GM12878 (cell line): Measurements from ENCODE around the gene ZDHHC19. TPM values are rescaled to one million over a fixed set of nuclear protein-coding genes. Genes with fewer than 3 reads are reported as not detected.

Source experiments
- ATAC-seq: fragments of 200-7000 bp; cut with Tn5 transposase; 3 replicates; pipeline ENCODE4 v1.9.1; 2020; ENCODE audit warnings: mild to moderate bottlenecking, moderate library complexity
- BruUV-seq: library from RNA; stranded (reverse); fragments of 400-500 nt; replicated peaks from 2 replicates; lab custom pipeline; 2021; lab: Mats Ljungman, UMichigan
- CTCF ChIA-PET: fragments of 300-600 bp; sonication (Branson Sonifier 250); formaldehyde crosslinking; extraction: SDS; loops from one replicate; lab custom pipeline; 2021; ENCODE audit warnings: inconsistent platforms; lab: Yijun Ruan, JAX
- POLR2A ChIA-PET: fragments of 350-600 bp; formaldehyde crosslinking; extraction: SDS; loops from one replicate; lab custom pipeline; 2021; ENCODE audit warnings: inconsistent platforms; lab: Charles Lee
- RAD21 ChIA-PET: fragments of 300-600 bp; sonication (Branson Sonifier 250); formaldehyde crosslinking; loops from one replicate; lab custom pipeline; 2023; ENCODE audit warnings: antibody characterized with exemption; ENCODE audit not compliant: unreplicated experiment; lab: Charles Lee
- SMC1A ChIA-PET: fragments of 300-600 bp; sonication (Branson Sonifier 250); formaldehyde crosslinking; loops from one replicate; lab custom pipeline; 2023; ENCODE audit not compliant: unreplicated experiment, uncharacterized antibody; lab: Charles Lee
- DNase-seq: peaks from one replicate; pipeline ENCODE4 v3.0.0-alpha.2; 2011; ENCODE audit warnings: low read depth, low spot score
- FAIRE-seq: peaks from 3 replicates; lab custom pipeline; 2011; peaks lifted over from hg19 to GRCh38; lab: Jason Lieb, UNC
- H2AFZ ChIP-seq: 2 replicates; pipeline ENCODE4 v1.6.0; 2011; ENCODE audit warnings: low read depth, low read length, control low read depth; ENCODE audit not compliant: control insufficient read depth
- H3K27ac ChIP-seq: 2 replicates; pipeline ENCODE4 v1.5.1; 2011; ENCODE audit warnings: control low read depth; ENCODE audit not compliant: control insufficient read depth, insufficient read depth
- H3K27me3 ChIP-seq, 2 experiments: replicated peaks in 1 of 2; 2 replicates each; pipeline versions ENCODE4 v1.6.0 to v1.6.1; 2011; ENCODE audit warnings: low read length in 1 of 2; ENCODE audit not compliant: control insufficient read depth in 2 of 2, insufficient read depth in 2 of 2
- H3K36me3 ChIP-seq, 2 experiments: 2 replicates each; pipeline ENCODE4 v1.5.1; 2011; ENCODE audit warnings: low read length in 1 of 2; ENCODE audit not compliant: control insufficient read depth in 2 of 2, insufficient read depth in 2 of 2
- H3K4me1 ChIP-seq: 2 replicates; pipeline ENCODE4 v1.6.1; 2011; ENCODE audit warnings: mild to moderate bottlenecking, low read length, moderate library complexity, mixed read lengths; ENCODE audit not compliant: control insufficient read depth, insufficient read depth
- H3K4me2 ChIP-seq: 2 replicates; pipeline ENCODE4 v1.6.0; 2011; ENCODE audit warnings: control low read depth; ENCODE audit not compliant: control insufficient read depth, insufficient read depth
- H3K4me3 ChIP-seq: fragments of 200-600 bp; sonication (generic); 2 replicates; pipeline ENCODE4 v1.5.1; 2016
- H3K79me2 ChIP-seq: 2 replicates; pipeline ENCODE4 v1.6.0; 2011; ENCODE audit warnings: low read length; ENCODE audit not compliant: control insufficient read depth, insufficient read depth
- H3K9ac ChIP-seq: 2 replicates; pipeline ENCODE4 v1.8.0; 2011; ENCODE audit warnings: low read length, control low read depth, mixed read lengths; ENCODE audit not compliant: control insufficient read depth, insufficient read depth
- H3K9me3 ChIP-seq: replicated peaks from 3 replicates; pipeline ENCODE4 v1.5.1; 2011; ENCODE audit warnings: mild to moderate bottlenecking, low read length; ENCODE audit not compliant: control insufficient read depth, insufficient read depth
- H4K20me1 ChIP-seq: 2 replicates; pipeline ENCODE4 v1.6.0; 2011; ENCODE audit not compliant: control insufficient read depth, insufficient read depth
- BMI1 ChIP-seq: fragments of 450-650 bp; IDR thresholded peaks from 2 replicates; pipeline ENCODE4 v1.6.1; 2016; ENCODE audit warnings: mild to moderate bottlenecking, moderate library complexity, borderline replicate concordance
- HDAC2 ChIP-seq: fragments of 200-600 bp; sonication (generic); IDR thresholded peaks from 2 replicates; pipeline ENCODE4 v1.6.1; 2017
- NRF1 ChIP-seq: conservative IDR thresholded peaks from 2 replicates; pipeline ENCODE4 v1.6.1; 2011; ENCODE audit warnings: mild to moderate bottlenecking, low read depth, low read length, improper control_type of control experiment
- SUPT20H ChIP-seq: IDR thresholded peaks from 2 replicates; pipeline ENCODE4 v1.6.1; 2011; ENCODE audit warnings: low read depth, mild to moderate bottlenecking, low read length, moderate library complexity, borderline replicate concordance; ENCODE audit not compliant: control insufficient read depth
- WGBS: methylation state at CpG from one replicate; pipeline ENCODE4 v1.1.6; 2016; ENCODE audit warnings: low lambda C conversion rate; ENCODE audit not compliant: insufficient replicate concordance, insufficient coverage; ENCODE audit errors: missing lambda C conversion rate; 5-methylcytosine and 5-hydroxymethylcytosine counted together
- in situ Hi-C: fragments of 300-500 bp; cut with MboI; formaldehyde crosslinking; loops from 9 replicates; pipeline ENCODE4 v1.14.3; 2018; ENCODE audit warnings: mixed read lengths
- intact Hi-C: fragments of 100-400 bp; cut with micrococcal nuclease; formaldehyde crosslinking; loops from one replicate; pipeline ENCODE4 v1.14.2; 2022; ENCODE audit not compliant: unreplicated experiment
- polyA plus RNA-seq, 11 experiments: library from polyadenylated mRNA; depleted of rRNA in 4 of 11; unstranded in 6 of 11; stranded (reverse) in 5 of 11; fragments of >200 nt; fragmentation: Nextera tagmentation in 4 of 11; fragmentation: Illumina TruSeq in 1 of 11; extraction: Ambion mirVana in 4 of 11; extraction: Trizol in 1 of 11; gene quantifications; 1 replicate in 1 of 11; 2 replicates in 10 of 11; pipeline versions ENCODE4 v1.2.1 to v1.2.3, GENCODE V29; 2011 to 2016; ENCODE audit warnings: inconsistent platforms in 2 of 11, missing spikeins in 2 of 11, low read depth in 1 of 11
- total RNA-seq, 4 experiments: library from RNA; depleted of rRNA in 3 of 4; stranded (reverse); fragments of >200 nt in 3 of 4; fragmentation: Illumina TruSeq in 1 of 4; extraction: Trizol in 1 of 4; gene quantifications; 2 replicates each; pipeline versions ENCODE4 v1.2.1 to v1.2.3, GENCODE V29; 2013 to 2021
- TF ChIP-seq, protein P1 (sequence below): IDR thresholded peaks from 2 replicates; pipeline ENCODE4 v1.6.1; 2012; ENCODE audit warnings: mild to moderate bottlenecking, low read depth, low read length
- TF ChIP-seq, protein P2 (sequence below): fragments of 450-650 bp; formaldehyde crosslinking; IDR thresholded peaks from 2 replicates; pipeline ENCODE4 v1.4.0; 2020; ENCODE audit warnings: mild to moderate bottlenecking, moderate library complexity
- TF ChIP-seq, protein P3 (sequence below): fragments of 450-650 bp; IDR thresholded peaks from 2 replicates; pipeline ENCODE4 v1.6.1; 2017; ENCODE audit warnings: mild to moderate bottlenecking, moderate library complexity

ZDHHC19 gene
- total and polyA plus RNA-seq, 10 of the 15 experiments (the other 5 are each of a cell fraction or from before 2014, with no cell fraction given): 0.26 TPM; not detected in 9

DNA sequence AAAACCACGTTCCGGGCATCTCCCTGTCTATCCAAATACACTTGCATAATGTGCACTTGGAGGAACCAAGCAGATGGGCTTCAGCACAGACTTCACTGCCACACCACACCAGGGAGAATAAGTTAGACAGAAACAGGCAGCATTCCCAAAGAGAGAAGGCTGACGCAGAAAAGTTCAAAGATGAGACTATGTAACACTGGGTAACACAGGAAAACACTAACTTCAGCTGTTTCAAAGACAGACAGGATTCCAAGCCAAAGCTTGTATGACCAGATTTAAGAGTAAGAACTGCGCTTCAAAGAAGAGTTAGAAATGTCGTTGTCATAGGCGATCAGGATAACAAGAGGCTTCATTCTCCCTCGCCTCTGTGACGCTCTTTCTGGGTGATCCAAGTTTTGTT lies 25.0 kb upstream of the ZDHHC19 start:
- H4K20me1 ChIP-seq: no peaks in the 10 kb centered on the region
- H3K36me3 ChIP-seq: peaks cover 0 to 2% of the 10 kb centered on the region in 2 experiments; a peak in 3 of 4 replicates
- FAIRE-seq (no peak), ATAC-seq (no peak)
- no peak overlapping the region for H3K27ac ChIP-seq
- ChIA-PET SMC1A (interaction anchor here (1.4 to 1.5 kb wide), 2 partner anchors 58 to 163 kb away, joined by 3 to 4 read pairs; no protein-coding TSS in a partner anchor), CTCF (interaction anchor here (1.0 to 1.8 kb wide), 2 partner anchors 11 to 286 kb away, joined by 3 to 5 read pairs; no protein-coding TSS in a partner anchor)
- H3K27me3 ChIP-seq: no peaks in the 10 kb centered on the region
- H3K9me3 ChIP-seq: no peaks in the 10 kb centered on the region
- intact Hi-C loops: no loop called here
- in situ Hi-C loops: no loop called here
- H3K4me1 ChIP-seq: peaks cover 28% of the 10 kb centered on the region
- no peak overlapping the region for H3K4me2 ChIP-seq
- H3K9ac ChIP-seq: no peak overlapping the region
- H2AFZ ChIP-seq: no peak overlapping the region
- TF ChIP-seq HDAC2 (no peak), NRF1 (no peak), BMI1 (no peak), SUPT20H (no peak)
- TF ChIP-seq, protein P1, sequence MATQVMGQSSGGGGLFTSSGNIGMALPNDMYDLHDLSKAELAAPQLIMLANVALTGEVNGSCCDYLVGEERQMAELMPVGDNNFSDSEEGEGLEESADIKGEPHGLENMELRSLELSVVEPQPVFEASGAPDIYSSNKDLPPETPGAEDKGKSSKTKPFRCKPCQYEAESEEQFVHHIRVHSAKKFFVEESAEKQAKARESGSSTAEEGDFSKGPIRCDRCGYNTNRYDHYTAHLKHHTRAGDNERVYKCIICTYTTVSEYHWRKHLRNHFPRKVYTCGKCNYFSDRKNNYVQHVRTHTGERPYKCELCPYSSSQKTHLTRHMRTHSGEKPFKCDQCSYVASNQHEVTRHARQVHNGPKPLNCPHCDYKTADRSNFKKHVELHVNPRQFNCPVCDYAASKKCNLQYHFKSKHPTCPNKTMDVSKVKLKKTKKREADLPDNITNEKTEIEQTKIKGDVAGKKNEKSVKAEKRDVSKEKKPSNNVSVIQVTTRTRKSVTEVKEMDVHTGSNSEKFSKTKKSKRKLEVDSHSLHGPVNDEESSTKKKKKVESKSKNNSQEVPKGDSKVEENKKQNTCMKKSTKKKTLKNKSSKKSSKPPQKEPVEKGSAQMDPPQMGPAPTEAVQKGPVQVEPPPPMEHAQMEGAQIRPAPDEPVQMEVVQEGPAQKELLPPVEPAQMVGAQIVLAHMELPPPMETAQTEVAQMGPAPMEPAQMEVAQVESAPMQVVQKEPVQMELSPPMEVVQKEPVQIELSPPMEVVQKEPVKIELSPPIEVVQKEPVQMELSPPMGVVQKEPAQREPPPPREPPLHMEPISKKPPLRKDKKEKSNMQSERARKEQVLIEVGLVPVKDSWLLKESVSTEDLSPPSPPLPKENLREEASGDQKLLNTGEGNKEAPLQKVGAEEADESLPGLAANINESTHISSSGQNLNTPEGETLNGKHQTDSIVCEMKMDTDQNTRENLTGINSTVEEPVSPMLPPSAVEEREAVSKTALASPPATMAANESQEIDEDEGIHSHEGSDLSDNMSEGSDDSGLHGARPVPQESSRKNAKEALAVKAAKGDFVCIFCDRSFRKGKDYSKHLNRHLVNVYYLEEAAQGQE: no peak
- TF ChIP-seq, protein P2, sequence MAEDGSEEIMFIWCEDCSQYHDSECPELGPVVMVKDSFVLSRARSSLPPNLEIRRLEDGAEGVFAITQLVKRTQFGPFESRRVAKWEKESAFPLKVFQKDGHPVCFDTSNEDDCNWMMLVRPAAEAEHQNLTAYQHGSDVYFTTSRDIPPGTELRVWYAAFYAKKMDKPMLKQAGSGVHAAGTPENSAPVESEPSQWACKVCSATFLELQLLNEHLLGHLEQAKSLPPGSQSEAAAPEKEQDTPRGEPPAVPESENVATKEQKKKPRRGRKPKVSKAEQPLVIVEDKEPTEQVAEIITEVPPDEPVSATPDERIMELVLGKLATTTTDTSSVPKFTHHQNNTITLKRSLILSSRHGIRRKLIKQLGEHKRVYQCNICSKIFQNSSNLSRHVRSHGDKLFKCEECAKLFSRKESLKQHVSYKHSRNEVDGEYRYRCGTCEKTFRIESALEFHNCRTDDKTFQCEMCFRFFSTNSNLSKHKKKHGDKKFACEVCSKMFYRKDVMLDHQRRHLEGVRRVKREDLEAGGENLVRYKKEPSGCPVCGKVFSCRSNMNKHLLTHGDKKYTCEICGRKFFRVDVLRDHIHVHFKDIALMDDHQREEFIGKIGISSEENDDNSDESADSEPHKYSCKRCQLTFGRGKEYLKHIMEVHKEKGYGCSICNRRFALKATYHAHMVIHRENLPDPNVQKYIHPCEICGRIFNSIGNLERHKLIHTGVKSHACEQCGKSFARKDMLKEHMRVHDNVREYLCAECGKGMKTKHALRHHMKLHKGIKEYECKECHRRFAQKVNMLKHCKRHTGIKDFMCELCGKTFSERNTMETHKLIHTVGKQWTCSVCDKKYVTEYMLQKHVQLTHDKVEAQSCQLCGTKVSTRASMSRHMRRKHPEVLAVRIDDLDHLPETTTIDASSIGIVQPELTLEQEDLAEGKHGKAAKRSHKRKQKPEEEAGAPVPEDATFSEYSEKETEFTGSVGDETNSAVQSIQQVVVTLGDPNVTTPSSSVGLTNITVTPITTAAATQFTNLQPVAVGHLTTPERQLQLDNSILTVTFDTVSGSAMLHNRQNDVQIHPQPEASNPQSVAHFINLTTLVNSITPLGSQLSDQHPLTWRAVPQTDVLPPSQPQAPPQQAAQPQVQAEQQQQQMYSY: no peak
- TF ChIP-seq, protein P3, sequence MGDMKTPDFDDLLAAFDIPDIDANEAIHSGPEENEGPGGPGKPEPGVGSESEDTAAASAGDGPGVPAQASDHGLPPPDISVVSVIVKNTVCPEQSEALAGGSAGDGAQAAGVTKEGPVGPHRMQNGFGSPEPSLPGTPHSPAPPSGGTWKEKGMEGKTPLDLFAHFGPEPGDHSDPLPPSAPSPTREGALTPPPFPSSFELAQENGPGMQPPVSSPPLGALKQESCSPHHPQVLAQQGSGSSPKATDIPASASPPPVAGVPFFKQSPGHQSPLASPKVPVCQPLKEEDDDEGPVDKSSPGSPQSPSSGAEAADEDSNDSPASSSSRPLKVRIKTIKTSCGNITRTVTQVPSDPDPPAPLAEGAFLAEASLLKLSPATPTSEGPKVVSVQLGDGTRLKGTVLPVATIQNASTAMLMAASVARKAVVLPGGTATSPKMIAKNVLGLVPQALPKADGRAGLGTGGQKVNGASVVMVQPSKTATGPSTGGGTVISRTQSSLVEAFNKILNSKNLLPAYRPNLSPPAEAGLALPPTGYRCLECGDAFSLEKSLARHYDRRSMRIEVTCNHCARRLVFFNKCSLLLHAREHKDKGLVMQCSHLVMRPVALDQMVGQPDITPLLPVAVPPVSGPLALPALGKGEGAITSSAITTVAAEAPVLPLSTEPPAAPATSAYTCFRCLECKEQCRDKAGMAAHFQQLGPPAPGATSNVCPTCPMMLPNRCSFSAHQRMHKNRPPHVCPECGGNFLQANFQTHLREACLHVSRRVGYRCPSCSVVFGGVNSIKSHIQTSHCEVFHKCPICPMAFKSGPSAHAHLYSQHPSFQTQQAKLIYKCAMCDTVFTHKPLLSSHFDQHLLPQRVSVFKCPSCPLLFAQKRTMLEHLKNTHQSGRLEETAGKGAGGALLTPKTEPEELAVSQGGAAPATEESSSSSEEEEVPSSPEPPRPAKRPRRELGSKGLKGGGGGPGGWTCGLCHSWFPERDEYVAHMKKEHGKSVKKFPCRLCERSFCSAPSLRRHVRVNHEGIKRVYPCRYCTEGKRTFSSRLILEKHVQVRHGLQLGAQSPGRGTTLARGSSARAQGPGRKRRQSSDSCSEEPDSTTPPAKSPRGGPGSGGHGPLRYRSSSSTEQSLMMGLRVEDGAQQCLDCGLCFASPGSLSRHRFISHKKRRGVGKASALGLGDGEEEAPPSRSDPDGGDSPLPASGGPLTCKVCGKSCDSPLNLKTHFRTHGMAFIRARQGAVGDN: no peak
- TF ChIP-seq, all 136 proteins: peak for 0
- H3K79me2 ChIP-seq: no peaks in the 10 kb centered on the region
- 96% methylated on average over 8 of the region's 8 CpGs for WGBS
- ChIA-PET POLR2A (no interaction called here), RAD21 (no interaction called here)
- no peak overlapping the region for H3K4me3 ChIP-seq
- BruUV-seq: no TSS peak
- no peak for DNase-seq
